Inferior parietal cortex (tissue), 1 donor: ENCODE measurements around the gene P4HB.

Source experiments
- DNase-seq: peaks from one replicate; pipeline ENCODE4 v3.0.0-alpha.2; 2016; ENCODE audit errors: extremely low spot score

Gene P4HB

DNA sequence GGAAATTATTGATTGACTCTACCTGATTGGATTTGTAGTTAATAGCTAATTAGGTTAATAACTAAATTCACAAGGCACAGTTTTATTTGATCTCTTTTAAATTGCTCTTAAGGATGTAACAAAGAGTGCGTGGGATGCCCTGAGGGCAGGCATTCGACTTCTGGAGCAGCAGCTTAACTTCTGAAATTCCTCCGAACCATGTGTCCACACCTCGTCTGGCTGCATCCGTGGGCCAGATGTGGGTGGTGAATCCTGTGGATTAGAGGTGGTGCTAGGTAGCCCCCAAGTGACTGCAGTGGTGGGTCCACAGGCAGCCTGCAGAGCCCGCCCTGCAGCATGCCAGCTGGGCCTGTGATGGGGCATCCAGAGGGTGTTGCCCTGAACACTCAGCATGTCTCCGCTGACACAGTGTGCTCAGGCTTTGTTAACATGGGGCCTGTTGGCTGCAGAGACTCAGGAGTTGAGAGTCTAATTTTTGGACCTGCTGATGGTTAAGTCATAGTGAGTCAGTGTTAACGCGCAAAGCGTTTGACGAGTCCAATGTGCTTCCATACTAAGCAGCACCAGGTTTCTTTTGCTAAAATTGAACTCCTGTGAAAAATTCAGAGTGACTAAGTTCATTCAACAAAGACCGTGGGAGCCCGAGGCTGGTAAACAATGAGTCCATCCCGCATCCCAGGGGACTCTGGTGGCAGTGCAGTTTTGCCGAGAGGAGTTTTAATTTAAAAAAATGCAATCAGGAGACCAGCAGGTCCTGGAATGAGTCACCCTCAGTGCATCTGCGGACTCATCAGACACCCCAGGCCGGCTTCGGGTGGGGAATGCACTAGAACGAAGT, 37.9 kb upstream of the P4HB start:
- DNase-seq = peak; percentile 54

GRCh38 chr17:81895400-81895799, 35.1 kb upstream of the P4HB start:
- no peak for DNase-seq

DNA sequence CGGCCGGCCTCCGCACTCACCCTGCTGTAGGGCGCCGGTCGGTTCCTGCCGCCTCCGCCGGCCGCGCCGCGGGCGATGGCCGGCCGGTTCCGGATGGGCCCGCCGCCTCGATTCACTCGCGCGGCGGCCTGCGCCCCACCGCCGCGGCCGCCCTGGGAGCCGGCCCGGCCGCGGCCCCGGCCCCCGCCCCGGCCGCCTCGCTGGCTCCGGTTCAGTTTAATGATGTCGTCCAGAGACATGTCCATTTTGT, 30.9 kb upstream of the P4HB start:
- DNase-seq = no peak

DNA sequence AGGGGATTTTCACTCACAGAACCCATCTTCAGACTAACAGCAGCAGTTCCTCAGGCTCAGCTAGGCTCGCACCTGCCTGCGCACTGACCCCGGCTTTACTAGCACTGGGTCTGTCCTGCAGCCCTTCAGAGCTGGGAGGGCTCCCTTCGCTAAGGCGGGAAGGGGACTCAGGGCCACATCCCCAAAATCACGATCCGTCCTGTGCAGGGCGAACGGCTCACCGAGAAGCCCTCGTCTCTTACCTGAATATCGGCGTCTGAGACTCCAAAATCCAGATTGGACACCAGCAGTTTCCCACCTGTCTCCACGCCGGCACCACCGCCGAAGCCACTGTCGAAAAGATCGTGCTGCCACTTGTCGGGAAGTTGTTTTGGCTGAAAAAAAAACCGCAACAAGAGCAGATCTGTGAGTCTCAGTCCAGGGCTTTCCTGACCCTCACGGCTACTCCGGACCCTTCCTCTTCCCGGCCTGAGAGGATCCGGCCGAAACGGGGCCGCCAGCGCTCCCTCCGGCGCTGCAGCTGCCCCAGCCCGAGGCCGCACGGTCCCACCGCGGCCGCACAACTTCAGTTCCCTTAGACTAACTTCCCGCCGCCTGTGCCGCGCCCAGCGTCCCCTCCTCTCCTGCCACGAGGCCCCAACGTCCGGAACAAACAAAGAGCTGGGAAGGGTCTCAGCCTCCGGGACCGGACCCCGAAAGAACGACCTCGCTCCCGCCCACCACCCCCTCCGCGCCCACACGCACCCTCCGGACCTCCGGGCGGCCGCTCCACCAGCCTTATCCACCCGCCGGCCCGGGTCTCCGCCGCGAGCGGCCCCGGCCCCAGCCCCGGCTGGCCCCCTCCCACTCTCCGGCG, 30.3 kb upstream of the P4HB start:
- DNase-seq = no peak

DNA sequence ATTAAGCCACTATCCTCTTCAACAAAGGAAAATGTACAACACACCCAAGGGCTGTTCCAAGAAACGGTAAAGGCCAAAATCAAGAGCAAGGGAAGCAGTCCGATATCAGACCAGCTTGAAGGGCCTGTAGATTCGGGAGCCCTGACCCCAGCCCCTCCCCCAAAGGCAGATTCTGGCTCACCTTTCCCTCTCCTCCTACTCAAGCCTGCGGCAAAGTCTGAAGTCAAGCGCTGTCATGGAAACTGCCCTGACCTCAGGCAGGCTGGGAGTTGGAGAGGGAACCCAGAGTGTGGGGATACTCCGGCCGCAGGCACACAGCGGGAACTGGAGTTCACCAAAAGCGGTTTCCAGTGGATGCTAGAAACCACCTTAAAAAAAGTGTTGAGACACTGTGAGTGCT, 29.3 kb upstream of the P4HB start:
- DNase-seq = no peak

GRCh38 chr17:81888988-81889595, 28.8 kb upstream of the P4HB start:
- no peak for DNase-seq

DNA sequence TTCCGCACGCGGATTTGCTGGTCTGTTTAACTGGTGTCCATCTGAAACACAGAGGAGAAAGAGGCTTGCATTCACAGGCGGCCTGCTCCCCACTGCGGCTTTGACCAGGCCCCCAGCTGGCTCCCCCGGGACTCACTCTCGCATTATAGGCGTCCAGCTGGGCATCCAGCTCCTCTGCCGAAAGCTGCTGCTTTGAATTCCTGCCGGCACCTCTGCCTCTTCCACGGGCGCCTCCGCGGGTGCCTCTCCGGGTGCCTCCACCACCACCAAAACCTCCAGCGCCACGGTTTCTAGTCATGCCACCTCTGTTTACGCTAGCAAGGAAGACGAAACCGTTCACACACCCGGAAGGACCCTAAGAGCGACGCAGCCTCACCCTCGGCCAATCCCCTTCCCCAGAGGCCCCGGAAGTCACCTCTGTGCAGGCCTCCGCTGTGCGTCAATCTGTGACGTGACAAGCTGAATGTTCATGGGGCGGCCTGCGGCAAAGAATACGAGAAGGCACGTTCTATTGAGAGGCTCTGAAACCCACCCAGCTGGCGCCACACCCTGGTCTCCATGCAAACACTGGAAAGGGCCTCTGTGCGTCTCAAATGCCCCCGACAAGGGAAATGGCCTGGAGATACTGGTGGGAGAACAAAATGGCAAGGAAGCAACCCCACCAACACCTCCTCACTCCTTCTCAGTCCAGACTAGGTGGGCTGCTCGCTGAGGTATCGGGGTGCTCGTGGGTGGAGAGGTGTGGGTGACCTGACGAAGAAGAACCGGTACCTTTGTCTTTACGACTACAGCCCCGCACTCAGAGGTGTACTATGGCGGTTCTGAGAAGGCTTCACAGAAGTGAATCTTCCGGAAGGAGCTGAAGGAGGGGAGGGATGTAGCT, 28.0 kb upstream of the P4HB start:
- no peak for DNase-seq

DNA sequence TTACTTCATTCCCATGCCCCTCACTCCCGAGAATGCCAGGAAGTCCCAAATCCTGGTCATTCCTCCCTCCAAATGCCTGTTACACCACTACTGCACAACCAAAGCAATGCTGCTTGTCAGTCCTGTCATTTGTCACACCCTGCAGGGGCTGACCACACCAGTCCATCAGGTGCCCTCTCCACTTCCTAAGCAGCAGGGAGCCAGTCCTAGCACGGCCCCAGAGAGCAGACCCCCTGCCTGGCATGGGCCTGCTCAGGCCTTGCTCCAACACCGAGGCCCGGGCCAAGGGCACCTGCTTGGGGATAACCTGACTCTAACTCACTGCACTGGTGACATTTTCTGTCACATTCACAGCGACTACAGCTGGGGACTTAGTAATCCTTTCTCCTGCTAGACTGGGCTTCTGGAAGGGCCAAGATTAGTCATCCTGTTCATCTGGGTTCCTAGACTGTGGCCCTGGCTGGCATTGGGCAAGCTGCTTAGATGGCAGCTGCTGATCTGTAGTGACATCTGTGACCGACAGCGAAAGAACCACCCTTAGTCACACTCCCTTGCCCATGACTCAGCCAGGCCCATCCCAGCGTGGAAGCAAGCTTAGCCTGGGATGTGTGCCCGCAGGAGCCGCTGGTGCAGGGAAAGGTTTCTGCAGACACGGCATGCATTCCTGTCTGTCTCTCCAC, 25.7 kb upstream of the P4HB start:
- DNase-seq = no peak

DNA sequence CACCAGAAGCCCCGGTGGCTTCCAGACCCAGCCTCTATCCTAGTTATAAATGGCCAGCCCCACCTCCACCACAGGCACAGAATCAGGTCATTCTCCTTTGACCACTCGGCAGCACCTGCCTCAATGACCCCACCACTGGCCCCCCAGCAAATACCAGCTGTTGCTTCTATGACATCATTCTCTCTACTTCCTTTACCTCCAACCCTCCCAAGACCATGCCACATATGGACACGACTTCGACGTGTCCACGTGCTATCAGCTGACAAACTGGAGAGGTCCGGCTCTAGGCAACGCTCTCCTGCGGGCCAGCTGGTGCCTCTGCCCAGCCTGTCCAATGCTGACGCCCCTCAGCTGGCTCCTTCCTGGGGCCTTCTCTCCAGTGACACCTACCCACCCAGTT, 25.1 kb upstream of the P4HB start:
- DNase-seq = no peak

GRCh38 chr17:81884968-81885367, 24.6 kb upstream of the P4HB start:
- no peak for DNase-seq

GRCh38 chr17:81884520-81884919, 24.2 kb upstream of the P4HB start:
- no peak for DNase-seq

GRCh38 chr17:81879121-81879520, 18.8 kb upstream of the P4HB start:
- no peak for DNase-seq

DNA sequence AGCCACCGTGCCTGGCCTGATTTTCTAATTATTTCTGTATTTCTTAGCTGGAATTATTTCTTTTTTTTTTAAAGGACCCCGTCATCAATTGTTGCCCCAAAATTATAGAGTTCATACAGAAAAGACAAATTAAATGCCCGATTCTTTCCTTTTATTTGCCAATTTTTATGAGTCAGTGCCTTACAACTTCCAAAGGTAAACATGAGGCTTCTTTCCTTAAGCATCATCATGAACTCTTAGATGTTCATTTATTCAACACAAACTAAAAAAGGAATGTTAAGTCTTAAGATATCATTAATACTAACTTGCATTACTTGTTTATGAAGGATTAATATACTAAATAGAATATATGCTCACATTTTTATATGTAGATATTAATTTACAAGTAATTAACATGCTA, 18.0 kb upstream of the P4HB start:
- no peak for DNase-seq

GRCh38 chr17:81877569-81877968, 17.2 kb upstream of the P4HB start:
- DNase-seq = no peak

DNA sequence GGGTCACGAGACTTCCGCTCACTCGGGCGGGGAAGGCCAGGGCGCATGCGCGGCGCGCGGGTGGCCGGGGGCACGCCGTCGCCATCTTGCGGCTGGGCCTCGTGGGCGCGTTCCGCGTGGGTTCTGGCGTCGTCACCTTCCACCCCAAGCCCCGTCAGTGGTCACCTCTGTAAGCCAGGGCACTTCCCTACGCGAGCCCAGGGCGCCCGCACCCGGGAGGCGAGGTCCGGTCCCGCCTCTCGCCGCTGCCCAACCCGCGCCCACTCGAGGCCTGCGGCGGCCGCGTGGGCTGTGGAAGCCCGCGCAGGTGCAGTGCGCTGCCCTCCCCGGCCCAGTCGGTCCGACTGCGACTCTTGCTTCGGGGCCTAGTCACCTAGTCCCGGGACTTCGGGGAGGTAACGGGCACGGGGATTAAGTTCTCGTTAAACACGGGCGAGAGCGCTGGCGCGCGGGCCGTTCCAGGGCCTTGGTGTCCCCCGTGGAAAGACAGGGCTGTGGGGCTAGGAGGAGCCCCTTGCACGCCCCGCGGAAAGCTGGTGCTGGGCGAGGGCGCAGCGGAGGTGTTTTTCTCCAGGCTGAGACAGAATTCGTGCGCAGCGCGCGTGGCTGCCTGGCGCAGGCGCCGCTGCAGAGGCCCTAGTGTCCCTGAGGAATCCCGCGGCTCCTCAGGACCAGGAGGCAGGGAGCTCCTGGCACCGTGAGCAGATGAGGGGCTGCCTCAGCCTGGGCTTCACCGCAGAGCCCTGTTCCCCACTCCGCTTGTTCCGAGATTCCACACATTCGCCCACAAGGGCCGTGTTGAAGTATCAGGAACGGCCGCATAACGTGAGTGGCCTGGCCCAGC, 11.3 kb upstream of the P4HB start:
- DNase-seq = peak; percentile 90

DNA sequence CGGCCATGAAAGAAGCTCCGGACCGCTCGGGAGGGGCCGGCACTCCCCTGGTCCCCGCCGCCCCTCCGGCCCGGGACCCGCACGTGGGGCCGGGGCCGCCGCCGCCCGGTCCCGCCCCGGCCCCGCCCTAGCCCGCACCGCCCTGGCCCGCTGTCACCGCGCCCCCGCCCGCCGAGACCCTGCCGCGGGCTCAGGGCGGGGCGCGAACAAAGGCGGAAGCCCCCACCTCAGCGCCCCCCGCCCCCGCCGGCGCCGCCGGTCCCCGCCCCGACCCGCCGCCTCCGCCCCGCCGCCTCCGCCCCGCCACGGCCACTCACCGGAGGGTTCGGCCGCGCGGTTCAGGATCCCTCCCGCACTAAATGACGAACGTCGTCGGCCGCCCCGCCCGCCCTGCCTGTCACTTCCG, 10.6 kb upstream of the P4HB start, which contains the start of gene ARHGDIA:
TSS of gene ARHGDIA (minus strand) at position 357 of the 406 bp plus-strand sequence. CDS start 1,407 bp downstream, outside the sequence.
- no peak for DNase-seq

DNA sequence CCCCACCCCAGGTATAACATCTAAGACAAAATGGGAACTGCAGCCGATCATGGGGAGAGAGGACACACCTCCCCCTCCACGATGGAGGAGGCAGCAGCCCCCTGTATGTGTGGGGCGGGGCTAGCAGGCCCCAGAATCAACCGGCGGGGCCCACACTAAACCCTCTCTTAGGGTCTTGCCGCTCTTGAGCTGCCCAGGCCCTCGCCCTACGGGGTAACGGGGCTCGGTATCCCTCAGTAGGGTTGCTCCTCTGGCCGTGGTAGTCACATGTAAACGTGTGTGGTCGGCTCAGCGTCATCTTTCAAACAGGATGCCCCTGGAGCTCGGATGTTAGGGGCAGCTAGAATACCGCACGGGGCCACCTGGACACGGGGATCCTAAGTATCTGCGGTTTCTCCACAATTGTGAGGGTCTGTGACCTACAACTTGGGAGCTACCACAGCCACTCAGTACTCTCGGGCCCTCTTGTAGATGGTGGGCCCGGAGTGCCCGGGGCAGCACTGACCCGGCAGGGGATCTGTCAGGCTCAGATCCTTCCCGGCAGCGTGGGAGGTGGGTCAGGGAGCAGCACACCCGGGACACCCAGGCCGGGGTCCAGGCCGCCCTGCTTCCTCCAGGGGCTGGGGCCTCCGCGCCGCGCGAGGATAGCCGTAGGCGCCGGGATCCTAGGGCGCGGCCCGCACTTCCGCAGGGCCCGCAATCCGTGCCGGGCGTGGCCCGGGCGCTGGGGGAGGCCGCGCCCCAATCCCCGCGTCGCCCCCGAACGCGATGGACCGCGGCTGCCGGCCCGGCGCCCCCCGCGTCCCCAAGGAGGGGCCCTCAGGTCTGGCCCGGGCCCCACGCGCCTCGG, 10.0 kb upstream of the P4HB start:
- DNase-seq = no peak

- no peak for DNase-seq
Observed at GRCh38 chr17:81869221-81870130, 9.1 kb upstream of the P4HB start.
